A673 (cell line): ENCODE measurements around the gene CPM. TPM values are rescaled to one million over a fixed set of nuclear protein-coding genes. Genes with fewer than 3 reads are reported as not detected.

ENCODE experiments used
- BruUV-seq: library from RNA; stranded (reverse); fragments of 400-500 nt; replicated peaks from 2 replicates; lab custom pipeline; 2021; lab: Mats Ljungman, UMichigan
- CTCF ChIA-PET: fragments of 300-600 bp; sonication (Branson Sonifier 250); formaldehyde crosslinking; loops from one replicate; lab custom pipeline; 2022; ENCODE audit warnings: antibody characterized with exemption; lab: Charles Lee
- POLR2A ChIA-PET: fragments of 300-600 bp; sonication (Branson Sonifier 250); formaldehyde crosslinking; loops from one replicate; lab custom pipeline; 2022; ENCODE audit warnings: antibody characterized with exemption; ENCODE audit not compliant: low non-redundant PET; lab: Charles Lee
- DNase-seq: peaks from one replicate; pipeline ENCODE4 v3.0.0-alpha.2; 2015; ENCODE audit warnings: low spot score
- H3K27ac ChIP-seq: fragments of 200-600 bp; sonication (generic); 2 replicates; pipeline ENCODE4 v1.5.1; 2016; ENCODE audit warnings: mixed run types, low read depth, mild to moderate bottlenecking, mixed read lengths, antibody characterized with exemption, low read length; ENCODE audit not compliant: poor library complexity, severe bottlenecking
- H3K27me3 ChIP-seq: fragments of 200-600 bp; sonication (generic); replicated peaks from 2 replicates; pipeline ENCODE4 v1.6.1; 2017; ENCODE audit warnings: mixed run types, low read depth, mild to moderate bottlenecking, mixed read lengths, antibody characterized with exemption, low read length; ENCODE audit not compliant: insufficient read depth, poor library complexity
- H3K36me3 ChIP-seq: fragments of 200-600 bp; sonication (generic); 2 replicates; pipeline ENCODE4 v1.6.1; 2016; ENCODE audit warnings: mixed run types, mild to moderate bottlenecking, mixed read lengths, antibody characterized with exemption, low read length; ENCODE audit not compliant: insufficient read depth, poor library complexity, severe bottlenecking
- H3K4me1 ChIP-seq: fragments of 200-600 bp; sonication (generic); 2 replicates; pipeline ENCODE4 v1.6.1; 2017; ENCODE audit warnings: mixed run types, mild to moderate bottlenecking, mixed read lengths, antibody characterized with exemption, low read length; ENCODE audit not compliant: insufficient read depth, poor library complexity, severe bottlenecking
- H3K4me3 ChIP-seq: fragments of 200-600 bp; sonication (generic); 2 replicates; pipeline ENCODE4 v1.5.1; 2016; ENCODE audit warnings: low read depth, mixed run types, mild to moderate bottlenecking, mixed read lengths, low read length; ENCODE audit not compliant: poor library complexity, severe bottlenecking
- H3K9me3 ChIP-seq: fragments of 200-600 bp; sonication (generic); 2 replicates; pipeline ENCODE4 v1.6.1; 2016; ENCODE audit warnings: mixed run types, low read depth, mild to moderate bottlenecking, mixed read lengths, antibody characterized with exemption, low read length; ENCODE audit not compliant: poor library complexity, severe bottlenecking
- EZH2 ChIP-seq: fragments of 200-600 bp; sonication (generic); IDR thresholded peaks from 2 replicates; pipeline ENCODE4 v1.6.1; 2017; ENCODE audit warnings: borderline replicate concordance, low read depth, mild to moderate bottlenecking, mixed read lengths, antibody characterized with exemption, low read length; ENCODE audit not compliant: poor library complexity, severe bottlenecking
- intact Hi-C: fragments of 100-400 bp; cut with micrococcal nuclease; formaldehyde crosslinking; loops from one replicate; pipeline ENCODE4 v1.10.0; 2022; ENCODE audit not compliant: unreplicated experiment
- total RNA-seq: library from RNA; stranded (reverse); gene quantifications from 2 replicates; pipeline ENCODE4 v1.2.3, GENCODE V29; 2021
- TF ChIP-seq, protein P1 (sequence below): fragments of 300-800, 200-600 bp; sonication (generic); conservative IDR thresholded peaks from 2 replicates; pipeline ENCODE4 v1.5.1; 2017; ENCODE audit warnings: low read depth, mild to moderate bottlenecking, antibody characterized with exemption, low read length, moderate library complexity, mixed read lengths

CPM gene
- total RNA-seq, 1 experiment from 2014 or later, result 0.84 TPM

DNA sequence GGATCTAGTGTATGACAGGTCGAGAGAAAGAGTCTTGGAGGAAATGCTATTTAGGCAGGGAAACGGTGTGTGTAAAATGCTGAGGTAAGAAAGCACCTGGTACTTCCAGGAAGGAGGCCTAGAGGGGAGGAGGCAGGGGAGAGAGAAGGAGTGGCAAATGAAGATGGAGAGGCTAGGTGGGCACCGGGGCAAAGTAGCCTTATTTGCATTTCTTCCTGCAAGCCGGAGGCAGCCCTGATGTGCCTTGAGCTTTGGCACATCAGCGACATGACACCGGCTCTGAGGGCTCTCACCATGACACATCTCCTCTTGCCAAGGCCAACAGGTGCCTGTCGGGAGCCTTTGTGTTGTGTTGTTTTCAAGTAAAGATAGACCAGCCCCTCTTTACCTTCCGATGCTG is 61.6 kb downstream of the CPM start:
- no peak overlapping the region for H3K4me3 ChIP-seq
- POLR2A ChIA-PET, result no interaction called here
- no peak for DNase-seq
- intact Hi-C loops, result no loop called here
- no TSS peak for BruUV-seq
- no peaks in the 10 kb centered on the region for H3K9me3 ChIP-seq
- H3K27me3 ChIP-seq, result no peaks in the 10 kb centered on the region
- no peak overlapping the region for H3K27ac ChIP-seq
- TF ChIP-seq EZH2, result no peak
- TF ChIP-seq, protein P1, sequence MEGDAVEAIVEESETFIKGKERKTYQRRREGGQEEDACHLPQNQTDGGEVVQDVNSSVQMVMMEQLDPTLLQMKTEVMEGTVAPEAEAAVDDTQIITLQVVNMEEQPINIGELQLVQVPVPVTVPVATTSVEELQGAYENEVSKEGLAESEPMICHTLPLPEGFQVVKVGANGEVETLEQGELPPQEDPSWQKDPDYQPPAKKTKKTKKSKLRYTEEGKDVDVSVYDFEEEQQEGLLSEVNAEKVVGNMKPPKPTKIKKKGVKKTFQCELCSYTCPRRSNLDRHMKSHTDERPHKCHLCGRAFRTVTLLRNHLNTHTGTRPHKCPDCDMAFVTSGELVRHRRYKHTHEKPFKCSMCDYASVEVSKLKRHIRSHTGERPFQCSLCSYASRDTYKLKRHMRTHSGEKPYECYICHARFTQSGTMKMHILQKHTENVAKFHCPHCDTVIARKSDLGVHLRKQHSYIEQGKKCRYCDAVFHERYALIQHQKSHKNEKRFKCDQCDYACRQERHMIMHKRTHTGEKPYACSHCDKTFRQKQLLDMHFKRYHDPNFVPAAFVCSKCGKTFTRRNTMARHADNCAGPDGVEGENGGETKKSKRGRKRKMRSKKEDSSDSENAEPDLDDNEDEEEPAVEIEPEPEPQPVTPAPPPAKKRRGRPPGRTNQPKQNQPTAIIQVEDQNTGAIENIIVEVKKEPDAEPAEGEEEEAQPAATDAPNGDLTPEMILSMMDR, result no peak
- peaks cover 5% of the 10 kb centered on the region for H3K4me1 ChIP-seq
- CTCF ChIA-PET, result no interaction called here
- H3K36me3 ChIP-seq, result no peaks in the 10 kb centered on the region

DNA sequence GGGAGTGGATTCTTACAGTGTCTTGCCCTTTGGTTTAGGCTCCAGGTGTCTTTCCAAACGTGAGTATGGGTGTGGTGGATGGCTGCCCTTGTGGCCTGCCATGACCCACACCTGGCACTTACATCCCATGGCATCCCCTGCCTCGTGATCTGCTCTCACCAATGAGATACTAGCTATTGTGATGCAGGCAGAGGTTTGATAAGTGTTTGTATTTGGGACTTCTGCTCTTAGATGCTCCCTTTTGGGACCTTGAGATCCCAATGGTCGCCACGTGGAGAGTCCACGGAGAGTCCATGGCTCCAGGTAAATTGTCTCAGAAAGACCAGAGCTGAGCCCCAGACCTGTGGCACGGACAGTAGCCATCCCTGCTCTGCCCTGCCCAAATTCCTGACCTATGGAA is 62.5 kb downstream of the CPM start:
- Histone ChIP-seq H3K4me3 (no peak overlapping the region), H3K36me3 (no peaks in the 10 kb centered on the region), H3K27ac (no peak overlapping the region), H3K27me3 (no peaks in the 10 kb centered on the region), H3K9me3 (no peaks in the 10 kb centered on the region), H3K4me1 (no peaks in the 10 kb centered on the region)
- CTCF ChIA-PET, result no interaction called here
- no TSS peak for BruUV-seq
- no peak for DNase-seq
- intact Hi-C loops, result no loop called here
- no peak for TF ChIP-seq EZH2
- TF ChIP-seq, protein P1, result no peak
- POLR2A ChIA-PET, result no interaction called here

DNA sequence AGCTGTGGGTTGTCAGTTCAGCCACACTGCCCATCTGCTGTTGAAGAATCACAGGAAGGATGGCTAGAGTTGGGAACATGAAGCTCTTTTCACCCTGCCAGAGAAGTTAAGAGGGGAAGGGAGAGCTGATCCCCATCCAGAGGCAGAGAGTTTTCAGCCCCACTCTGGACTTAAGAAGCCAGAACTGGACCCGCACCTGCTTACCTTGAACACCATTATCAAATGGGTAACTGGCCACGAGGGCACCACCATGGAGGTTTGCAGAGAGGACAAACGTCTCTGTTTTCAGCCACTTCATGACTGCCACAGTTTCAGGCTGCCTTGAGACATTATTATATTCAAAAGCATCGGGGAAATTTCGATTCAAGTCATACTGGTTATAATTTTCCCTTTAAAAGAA is 63.0 kb downstream of the CPM start:
- Histone ChIP-seq H3K4me1 (no peaks in the 10 kb centered on the region), H3K27ac (no peak overlapping the region), H3K4me3 (no peak overlapping the region), H3K9me3 (no peaks in the 10 kb centered on the region), H3K27me3 (no peaks in the 10 kb centered on the region), H3K36me3 (no peaks in the 10 kb centered on the region)
- TF ChIP-seq, protein P1, result no peak
- TF ChIP-seq EZH2, result no peak
- no peak for DNase-seq
- BruUV-seq, result no TSS peak
- intact Hi-C loops, result no loop called here
- CTCF ChIA-PET, result no interaction called here
- POLR2A ChIA-PET, result no interaction called here
